ENCODE measurements around the gene LMF2.

Gene LMF2

GRCh38 chr22:50459016-50459415 lies 48.5 kb downstream of the LMF2 start:
- no peak for TF ChIP-seq CTCF (IDR thresholded peaks at IDR 0.05)
- DNase-seq (ENCODE audit: low spot score) = no peak
- H3K27ac ChIP-seq = no peak overlapping the region
- no peak overlapping the region for H3K4me3 ChIP-seq

GRCh38 chr22:50456466-50457234 lies 50.9 kb downstream of the LMF2 start:
- DNase-seq (ENCODE audit: low spot score) = no peak
- no peak overlapping the region for H3K27ac ChIP-seq
- no peak overlapping the region for H3K4me3 ChIP-seq
- no peak for TF ChIP-seq CTCF (IDR thresholded peaks at IDR 0.05)

- no peak overlapping the region for H3K27ac ChIP-seq
- no peak for TF ChIP-seq CTCF (IDR thresholded peaks at IDR 0.05)
- H3K4me3 ChIP-seq = no peak overlapping the region
- DNase-seq (ENCODE audit: low spot score) = no peak
Observed at GRCh38 chr22:50456026-50456425, 51.5 kb downstream of the LMF2 start.

- Histone ChIP-seq H3K4me3 (no peak overlapping the region), H3K27ac (no peak overlapping the region)
- DNase-seq (ENCODE audit: low spot score) = no peak
- TF ChIP-seq CTCF (IDR thresholded peaks at IDR 0.05) = no peak
Observed at GRCh38 chr22:50455201-50455600, 52.3 kb downstream of the LMF2 start.

DNA sequence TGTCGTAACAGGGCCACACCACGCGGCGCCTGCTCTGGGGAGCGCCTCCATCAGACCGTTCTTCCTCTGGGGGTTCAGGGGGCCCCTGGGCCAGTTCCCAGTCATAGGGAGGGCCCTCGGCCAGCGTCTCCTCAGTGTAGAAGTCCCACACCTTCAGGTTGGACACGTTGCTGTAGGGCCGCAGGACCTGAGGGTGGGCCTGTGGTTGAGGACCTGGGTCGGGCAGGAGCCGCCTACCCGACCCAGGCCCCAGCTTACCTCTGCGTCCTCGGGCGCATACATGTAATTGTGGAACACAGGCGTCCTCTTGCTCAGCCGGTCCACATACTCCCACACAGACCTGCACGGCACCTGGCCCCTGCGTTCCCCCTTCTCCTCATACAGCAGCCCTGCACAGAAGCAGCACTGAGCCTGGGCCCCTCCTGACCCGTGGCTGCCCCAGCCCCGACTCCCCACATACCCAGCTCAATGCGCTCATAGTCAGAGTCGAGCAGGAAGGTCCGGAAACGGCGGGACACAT lies 52.9 kb downstream of the LMF2 start:
- no peak for DNase-seq (ENCODE audit: low spot score)
- H3K27ac ChIP-seq = no peak overlapping the region
- no peak for TF ChIP-seq CTCF (IDR thresholded peaks at IDR 0.05)
- no peak overlapping the region for H3K4me3 ChIP-seq

Measured in coronary artery (tissue), 2 donors.